HG03066 (cell line): ENCODE measurements around the gene TUBA4B.

Experiments
- ATAC-seq: cut with Tn5 transposase; IDR thresholded peaks from one replicate; pipeline ENCODE4 v1.9.1; 2021; ENCODE audit warnings: low read depth; ENCODE audit not compliant: unreplicated experiment

Gene TUBA4B

GRCh38 chr2:219289537-219290361 lies 36.7 kb downstream of the TUBA4B start:
- ATAC-seq, result no peak

- no peak for ATAC-seq
Measured at GRCh38 chr2:219290381-219291171, 37.5 kb downstream of the TUBA4B start.

DNA sequence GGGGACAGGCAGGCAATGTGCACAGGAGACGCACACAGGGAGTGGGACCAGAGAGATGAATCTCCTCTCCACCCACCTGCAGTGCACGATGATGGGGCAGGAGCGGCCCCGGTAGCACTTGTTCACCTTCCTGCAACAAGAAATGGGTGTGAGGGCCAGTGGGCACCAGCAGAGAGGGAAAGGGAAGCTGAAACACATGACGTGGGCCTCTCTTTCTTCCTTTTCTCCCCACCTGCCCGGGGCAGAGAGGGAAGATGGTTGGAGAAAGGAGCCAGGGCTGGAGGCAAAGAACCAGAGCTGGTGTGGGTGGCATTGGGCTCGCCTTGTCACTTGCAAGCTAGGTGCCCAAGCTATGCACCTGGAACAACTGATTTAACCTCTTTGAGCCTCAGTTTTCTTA lies 38.4 kb downstream of the TUBA4B start:
- ATAC-seq, result no peak

DNA sequence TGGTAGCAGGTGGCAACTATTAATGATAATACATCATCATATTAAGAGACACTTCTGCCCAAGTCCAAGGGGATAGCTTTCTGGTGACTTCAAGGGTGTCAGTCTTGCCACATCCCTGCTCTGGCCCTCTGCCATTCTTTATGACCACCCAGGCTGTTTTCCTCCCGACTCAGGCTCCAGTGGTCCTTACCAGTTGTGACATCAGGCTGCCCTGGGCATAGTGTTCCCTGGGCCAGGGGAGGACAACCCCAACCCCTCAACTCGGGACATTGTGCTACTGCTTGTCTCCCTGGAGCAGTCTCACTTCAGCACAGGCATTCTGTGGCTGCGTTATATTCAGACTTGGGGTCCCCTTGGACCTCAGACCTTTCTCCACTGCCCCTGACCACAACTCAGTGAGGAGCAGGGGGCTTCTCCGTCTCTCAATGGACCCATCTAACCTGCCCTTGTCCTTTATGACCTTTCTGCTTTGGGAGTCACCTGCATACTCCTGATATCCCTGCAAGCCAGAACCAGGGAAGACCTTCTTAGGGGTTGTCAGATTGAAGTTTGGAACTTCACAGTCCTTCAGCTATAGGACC lies 39.0 kb downstream of the TUBA4B start:
- ATAC-seq, result no peak

DNA sequence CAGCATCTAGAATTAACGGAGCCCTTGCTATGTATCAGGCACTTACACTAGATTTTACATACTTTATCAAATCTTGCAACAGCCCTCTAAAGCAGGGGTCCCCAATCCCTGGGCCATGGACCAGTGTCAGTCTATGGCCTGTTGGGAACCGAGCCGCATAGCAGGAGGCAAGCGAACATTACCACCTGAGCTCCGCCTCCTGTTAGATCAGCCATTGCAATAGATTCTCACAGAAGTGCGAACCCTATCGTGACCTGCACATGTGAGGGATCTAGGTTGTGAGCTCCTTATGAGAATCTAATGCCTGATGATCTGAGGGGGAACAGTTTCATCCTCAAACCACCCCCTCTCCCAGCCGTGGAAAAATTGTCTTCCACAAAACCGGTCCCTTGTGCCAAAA lies 39.6 kb downstream of the TUBA4B start:
- no peak for ATAC-seq

GRCh38 chr2:219293736-219294231 lies 40.7 kb downstream of the TUBA4B start:
- no peak for ATAC-seq

- ATAC-seq, result peak; percentile 73
Measured at GRCh38 chr2:219294356-219295351, 41.6 kb downstream of the TUBA4B start.

GRCh38 chr2:219296142-219296541 lies 43.1 kb downstream of the TUBA4B start:
- ATAC-seq, result no peak

GRCh38 chr2:219296631-219297391 lies 43.8 kb downstream of the TUBA4B start:
- no peak for ATAC-seq

- ATAC-seq, result no peak
Measured at GRCh38 chr2:219297766-219298456, 44.9 kb downstream of the TUBA4B start.

GRCh38 chr2:219298759-219299371 lies 45.8 kb downstream of the TUBA4B start:
- ATAC-seq, result peak; percentile 55

GRCh38 chr2:219299372-219299760 lies 46.3 kb downstream of the TUBA4B start:
- ATAC-seq, result no peak

DNA sequence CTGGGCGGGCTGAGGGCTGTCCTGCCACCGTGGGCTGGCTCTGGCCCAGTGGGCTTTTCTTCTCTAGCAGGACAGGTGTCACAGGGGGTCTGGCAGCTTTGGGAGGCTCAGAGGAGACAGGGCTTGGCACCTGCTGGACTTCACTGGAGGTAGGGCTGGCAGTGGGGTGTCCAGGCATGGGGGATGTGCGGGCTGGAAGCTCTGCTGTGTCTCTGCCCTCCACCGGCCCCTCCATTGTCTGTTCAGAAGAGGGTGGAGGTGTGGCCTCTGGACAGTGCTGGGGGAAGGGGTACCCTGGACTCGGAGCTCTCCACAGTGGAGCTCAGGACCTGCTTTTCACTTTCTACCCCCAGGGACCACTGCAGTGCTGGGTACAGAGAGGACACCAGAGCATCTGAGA lies 47.0 kb downstream of the TUBA4B start:
- ATAC-seq, result no peak

GRCh38 chr2:219302412-219302968 lies 49.4 kb downstream of the TUBA4B start:
- no peak for ATAC-seq

DNA sequence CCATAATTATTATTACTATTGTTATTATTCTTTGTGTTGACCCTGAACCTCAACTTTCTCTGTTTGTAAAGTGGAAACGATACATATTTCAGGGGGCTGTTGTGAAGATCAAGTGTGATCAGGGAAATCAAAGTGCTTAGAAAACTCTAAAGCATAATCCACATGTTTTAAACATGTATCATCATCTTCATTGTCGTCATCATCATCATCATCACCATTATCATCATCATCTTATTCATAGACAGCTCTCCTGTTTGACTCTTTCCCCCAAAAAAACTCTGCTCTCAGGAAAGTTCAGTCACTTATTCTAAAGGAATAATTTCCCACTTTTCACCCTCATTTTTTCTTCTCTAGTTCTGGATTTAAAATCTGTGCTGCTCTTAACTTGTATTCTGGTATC lies 51.2 kb downstream of the TUBA4B start:
- no peak for ATAC-seq

- no peak for ATAC-seq
Measured at GRCh38 chr2:219306047-219306446, 53.0 kb downstream of the TUBA4B start.

GRCh38 chr2:219308142-219309101 lies 55.4 kb downstream of the TUBA4B start:
- no peak for ATAC-seq
